ENCODE data around the gene LNPEP. TPM values are rescaled to one million over a fixed set of nuclear protein-coding genes. Genes with fewer than 3 reads are reported as not detected.

Gene LNPEP
- total and polyA plus RNA-seq, 4 donors: 1.9 to 19.7 (median 9.5) TPM

DNA sequence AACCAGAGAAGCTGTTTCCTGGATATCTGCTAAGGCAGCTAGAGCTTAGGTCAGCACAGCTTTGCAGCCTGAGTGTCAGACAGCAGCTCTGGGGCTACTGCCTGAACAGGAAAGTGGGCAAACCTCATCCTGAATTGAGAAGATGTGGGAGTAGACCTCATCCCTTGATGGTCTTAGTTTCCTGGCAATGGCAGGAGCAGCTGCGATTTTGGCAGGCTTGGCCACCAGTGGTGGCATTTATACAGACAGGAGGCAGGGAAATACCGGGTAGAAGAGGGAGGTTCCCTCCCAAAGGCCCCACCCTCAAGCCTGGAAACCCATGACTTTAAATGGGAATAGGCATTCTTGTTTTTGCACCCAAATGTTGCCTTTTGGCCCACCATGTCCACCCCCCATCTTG is 136.8 kb downstream of the LNPEP start:
- no peaks in the 10 kb centered on the region for H3K36me3 ChIP-seq (ENCODE audit: control insufficient read depth in 4 of 4, insufficient read depth in 3 of 4, low read depth in 1 of 4, low read length in 3 of 4)
- H3K4me1 ChIP-seq (ENCODE audit: control insufficient read depth in 4 of 4, insufficient read depth in 4 of 4, low read length in 3 of 4): no peaks in the 10 kb centered on the region
- no peaks in the 10 kb centered on the region for H3K27me3 ChIP-seq (ENCODE audit: control insufficient read depth in 4 of 4, insufficient read depth in 4 of 4, low read length in 3 of 4)
- 76% methylated on average over 2 of the region's 2 CpGs for WGBS
- no peak for DNase-seq (ENCODE audit: low spot score)
- no peak overlapping the region for H3K27ac ChIP-seq (ENCODE audit: low read depth in 1 of 2, low read length in 2 of 2)
- no peaks in the 10 kb centered on the region for H3K9me3 ChIP-seq (ENCODE audit: control insufficient read depth in 4 of 4, low read length in 3 of 4)
- TF ChIP-seq HNF4A (conservative IDR thresholded peaks at IDR 0.05) (no peak), JUND (IDR thresholded peaks at IDR 0.05) (no peak), YY1 (IDR thresholded peaks at IDR 0.05) (no peak), TAF1 (conservative IDR thresholded peaks at IDR 0.05) (no peak), FOXA1 (IDR thresholded peaks at IDR 0.05) (no peak), GABPA (IDR thresholded peaks at IDR 0.05 in 1 of 2, conservative IDR thresholded peaks at IDR 0.05 in 1 of 2) (no peak), NR2F2 (IDR thresholded peaks at IDR 0.05) (no peak), RXRA (IDR thresholded peaks at IDR 0.05) (no peak)
- TF ChIP-seq, protein P1, sequence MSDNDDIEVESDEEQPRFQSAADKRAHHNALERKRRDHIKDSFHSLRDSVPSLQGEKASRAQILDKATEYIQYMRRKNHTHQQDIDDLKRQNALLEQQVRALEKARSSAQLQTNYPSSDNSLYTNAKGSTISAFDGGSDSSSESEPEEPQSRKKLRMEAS (IDR thresholded peaks at IDR 0.05): no peak
- TF ChIP-seq, protein P2, sequence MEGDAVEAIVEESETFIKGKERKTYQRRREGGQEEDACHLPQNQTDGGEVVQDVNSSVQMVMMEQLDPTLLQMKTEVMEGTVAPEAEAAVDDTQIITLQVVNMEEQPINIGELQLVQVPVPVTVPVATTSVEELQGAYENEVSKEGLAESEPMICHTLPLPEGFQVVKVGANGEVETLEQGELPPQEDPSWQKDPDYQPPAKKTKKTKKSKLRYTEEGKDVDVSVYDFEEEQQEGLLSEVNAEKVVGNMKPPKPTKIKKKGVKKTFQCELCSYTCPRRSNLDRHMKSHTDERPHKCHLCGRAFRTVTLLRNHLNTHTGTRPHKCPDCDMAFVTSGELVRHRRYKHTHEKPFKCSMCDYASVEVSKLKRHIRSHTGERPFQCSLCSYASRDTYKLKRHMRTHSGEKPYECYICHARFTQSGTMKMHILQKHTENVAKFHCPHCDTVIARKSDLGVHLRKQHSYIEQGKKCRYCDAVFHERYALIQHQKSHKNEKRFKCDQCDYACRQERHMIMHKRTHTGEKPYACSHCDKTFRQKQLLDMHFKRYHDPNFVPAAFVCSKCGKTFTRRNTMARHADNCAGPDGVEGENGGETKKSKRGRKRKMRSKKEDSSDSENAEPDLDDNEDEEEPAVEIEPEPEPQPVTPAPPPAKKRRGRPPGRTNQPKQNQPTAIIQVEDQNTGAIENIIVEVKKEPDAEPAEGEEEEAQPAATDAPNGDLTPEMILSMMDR (IDR thresholded peaks at IDR 0.05; ENCODE audit: low read depth, low read length, missing input control): no peak
- TF ChIP-seq, protein P3, sequence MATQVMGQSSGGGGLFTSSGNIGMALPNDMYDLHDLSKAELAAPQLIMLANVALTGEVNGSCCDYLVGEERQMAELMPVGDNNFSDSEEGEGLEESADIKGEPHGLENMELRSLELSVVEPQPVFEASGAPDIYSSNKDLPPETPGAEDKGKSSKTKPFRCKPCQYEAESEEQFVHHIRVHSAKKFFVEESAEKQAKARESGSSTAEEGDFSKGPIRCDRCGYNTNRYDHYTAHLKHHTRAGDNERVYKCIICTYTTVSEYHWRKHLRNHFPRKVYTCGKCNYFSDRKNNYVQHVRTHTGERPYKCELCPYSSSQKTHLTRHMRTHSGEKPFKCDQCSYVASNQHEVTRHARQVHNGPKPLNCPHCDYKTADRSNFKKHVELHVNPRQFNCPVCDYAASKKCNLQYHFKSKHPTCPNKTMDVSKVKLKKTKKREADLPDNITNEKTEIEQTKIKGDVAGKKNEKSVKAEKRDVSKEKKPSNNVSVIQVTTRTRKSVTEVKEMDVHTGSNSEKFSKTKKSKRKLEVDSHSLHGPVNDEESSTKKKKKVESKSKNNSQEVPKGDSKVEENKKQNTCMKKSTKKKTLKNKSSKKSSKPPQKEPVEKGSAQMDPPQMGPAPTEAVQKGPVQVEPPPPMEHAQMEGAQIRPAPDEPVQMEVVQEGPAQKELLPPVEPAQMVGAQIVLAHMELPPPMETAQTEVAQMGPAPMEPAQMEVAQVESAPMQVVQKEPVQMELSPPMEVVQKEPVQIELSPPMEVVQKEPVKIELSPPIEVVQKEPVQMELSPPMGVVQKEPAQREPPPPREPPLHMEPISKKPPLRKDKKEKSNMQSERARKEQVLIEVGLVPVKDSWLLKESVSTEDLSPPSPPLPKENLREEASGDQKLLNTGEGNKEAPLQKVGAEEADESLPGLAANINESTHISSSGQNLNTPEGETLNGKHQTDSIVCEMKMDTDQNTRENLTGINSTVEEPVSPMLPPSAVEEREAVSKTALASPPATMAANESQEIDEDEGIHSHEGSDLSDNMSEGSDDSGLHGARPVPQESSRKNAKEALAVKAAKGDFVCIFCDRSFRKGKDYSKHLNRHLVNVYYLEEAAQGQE (IDR thresholded peaks at IDR 0.05): no peak
- no peak overlapping the region for H3K4me3 ChIP-seq (ENCODE audit: low read depth in 1 of 3, low read length in 3 of 3)
- no peak overlapping the region for H3K9ac ChIP-seq (ENCODE audit: low read depth in 1 of 2, low read length in 2 of 2)

DNA sequence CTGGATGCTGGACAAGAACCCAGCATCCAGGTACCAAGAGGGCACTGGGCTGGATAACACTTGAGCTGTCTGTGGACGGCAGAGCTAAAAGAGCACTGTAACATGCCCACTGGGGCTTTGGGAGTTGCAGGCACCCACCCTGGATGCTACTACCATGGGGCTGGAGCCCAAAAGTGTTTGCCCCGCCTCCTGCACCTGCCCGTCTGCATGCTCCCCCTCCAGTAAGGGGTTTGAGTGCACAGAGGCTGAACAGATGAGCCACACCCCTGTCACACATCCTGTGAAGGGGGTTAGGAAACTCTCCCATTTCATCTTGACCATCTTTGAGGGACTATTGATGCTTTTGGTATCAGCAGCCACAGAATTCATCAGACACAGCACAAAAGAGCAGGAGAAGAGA is 137.5 kb downstream of the LNPEP start:
- Histone ChIP-seq H3K27me3 (ENCODE audit: control insufficient read depth in 4 of 4, insufficient read depth in 4 of 4, low read length in 3 of 4) (no peaks in the 10 kb centered on the region), H3K4me1 (ENCODE audit: control insufficient read depth in 4 of 4, insufficient read depth in 4 of 4, low read length in 3 of 4) (no peaks in the 10 kb centered on the region), H3K9me3 (ENCODE audit: control insufficient read depth in 4 of 4, low read length in 3 of 4) (no peaks in the 10 kb centered on the region), H3K4me3 (ENCODE audit: low read depth in 1 of 3, low read length in 3 of 3) (no peak overlapping the region), H3K36me3 (ENCODE audit: control insufficient read depth in 4 of 4, insufficient read depth in 3 of 4, low read depth in 1 of 4, low read length in 3 of 4) (no peaks in the 10 kb centered on the region), H3K9ac (ENCODE audit: low read depth in 1 of 2, low read length in 2 of 2) (no peak overlapping the region), H3K27ac (ENCODE audit: low read depth in 1 of 2, low read length in 2 of 2) (no peak overlapping the region)
- TF ChIP-seq HNF4G (IDR thresholded peaks at IDR 0.05) (no peak), FOXA2 (IDR thresholded peaks at IDR 0.05) (no peak), TAF1 (conservative IDR thresholded peaks at IDR 0.05) (no peak), RXRA (IDR thresholded peaks at IDR 0.05) (no peak), GABPA (IDR thresholded peaks at IDR 0.05 in 1 of 2, conservative IDR thresholded peaks at IDR 0.05 in 1 of 2) (no peak), SP1 (IDR thresholded peaks at IDR 0.05) (no peak), FOXA1 (IDR thresholded peaks at IDR 0.05) (no peak), JUND (IDR thresholded peaks at IDR 0.05) (no peak)
- TF ChIP-seq, protein P3 (IDR thresholded peaks at IDR 0.05): no peak
- TF ChIP-seq, protein P4, sequence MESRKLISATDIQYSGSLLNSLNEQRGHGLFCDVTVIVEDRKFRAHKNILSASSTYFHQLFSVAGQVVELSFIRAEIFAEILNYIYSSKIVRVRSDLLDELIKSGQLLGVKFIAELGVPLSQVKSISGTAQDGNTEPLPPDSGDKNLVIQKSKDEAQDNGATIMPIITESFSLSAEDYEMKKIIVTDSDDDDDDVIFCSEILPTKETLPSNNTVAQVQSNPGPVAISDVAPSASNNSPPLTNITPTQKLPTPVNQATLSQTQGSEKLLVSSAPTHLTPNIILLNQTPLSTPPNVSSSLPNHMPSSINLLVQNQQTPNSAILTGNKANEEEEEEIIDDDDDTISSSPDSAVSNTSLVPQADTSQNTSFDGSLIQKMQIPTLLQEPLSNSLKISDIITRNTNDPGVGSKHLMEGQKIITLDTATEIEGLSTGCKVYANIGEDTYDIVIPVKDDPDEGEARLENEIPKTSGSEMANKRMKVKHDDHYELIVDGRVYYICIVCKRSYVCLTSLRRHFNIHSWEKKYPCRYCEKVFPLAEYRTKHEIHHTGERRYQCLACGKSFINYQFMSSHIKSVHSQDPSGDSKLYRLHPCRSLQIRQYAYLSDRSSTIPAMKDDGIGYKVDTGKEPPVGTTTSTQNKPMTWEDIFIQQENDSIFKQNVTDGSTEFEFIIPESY (IDR thresholded peaks at IDR 0.05): no peak
- TF ChIP-seq, protein P1 (IDR thresholded peaks at IDR 0.05): no peak
- TF ChIP-seq, protein P5, sequence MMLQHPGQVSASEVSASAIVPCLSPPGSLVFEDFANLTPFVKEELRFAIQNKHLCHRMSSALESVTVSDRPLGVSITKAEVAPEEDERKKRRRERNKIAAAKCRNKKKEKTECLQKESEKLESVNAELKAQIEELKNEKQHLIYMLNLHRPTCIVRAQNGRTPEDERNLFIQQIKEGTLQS (IDR thresholded peaks at IDR 0.05): no peak
- TF ChIP-seq, protein P2 (IDR thresholded peaks at IDR 0.05; ENCODE audit: low read depth, low read length, missing input control): no peak
- DNase-seq (ENCODE audit: low spot score): no peak
- 93% methylated on average over 3 of the region's 3 CpGs for WGBS

Data from liver (tissue), 9 donors.